Hepatocyte (in vitro differentiated cells): ENCODE results near the gene ANO6. TPM values are rescaled to one million over a fixed set of nuclear protein-coding genes. Genes with fewer than 3 reads are reported as not detected.

Experiments used
- DNase-seq: peaks from one replicate; pipeline ENCODE4 v3.0.0-alpha.2; 2016; ENCODE audit warnings: low spot score
- H2AFZ ChIP-seq: fragments of 200-600 bp; sonication (generic); 2 replicates; pipeline ENCODE4 v1.6.0; 2016; ENCODE audit warnings: antibody characterized with exemption, mild to moderate bottlenecking
- H3K27ac ChIP-seq: fragments of 200-600 bp; sonication (generic); 2 replicates; pipeline ENCODE4 v1.5.1; 2016; ENCODE audit warnings: mild to moderate bottlenecking
- H3K27me3 ChIP-seq: fragments of 200-600 bp; sonication (generic); 2 replicates; pipeline ENCODE4 v1.6.1; 2016
- H3K36me3 ChIP-seq: fragments of 200-600 bp; sonication (generic); replicated peaks from 2 replicates; pipeline ENCODE4 v1.5.1; 2016; ENCODE audit warnings: low read depth; ENCODE audit not compliant: insufficient read depth
- H3K4me1 ChIP-seq: fragments of 200-600 bp; sonication (generic); 2 replicates; pipeline ENCODE4 v1.5.1; 2016; ENCODE audit warnings: mild to moderate bottlenecking, moderate library complexity; ENCODE audit not compliant: insufficient read depth
- H3K4me2 ChIP-seq: fragments of 200-600 bp; sonication (generic); 2 replicates; pipeline ENCODE4 v1.6.0; 2016
- H3K4me3 ChIP-seq: fragments of 200-600 bp; sonication (generic); 2 replicates; pipeline ENCODE4 v1.5.1; 2016; ENCODE audit warnings: mild to moderate bottlenecking
- H3K79me2 ChIP-seq: fragments of 200-600 bp; sonication (generic); 2 replicates; pipeline ENCODE4 v1.6.0; 2017; ENCODE audit warnings: mild to moderate bottlenecking
- H3K9me2 ChIP-seq: fragments of 200-600 bp; sonication (generic); replicated peaks from 2 replicates; pipeline ENCODE4 v1.6.0; 2017; ENCODE audit warnings: mild to moderate bottlenecking; ENCODE audit not compliant: insufficient read depth
- H3K9me3 ChIP-seq: fragments of 200-600 bp; sonication (generic); 2 replicates; pipeline ENCODE4 v1.5.1; 2016; ENCODE audit warnings: low read depth, mild to moderate bottlenecking
- H4K20me1 ChIP-seq: fragments of 200-600 bp; sonication (generic); 2 replicates; pipeline ENCODE4 v1.6.0; 2016; ENCODE audit warnings: mild to moderate bottlenecking; ENCODE audit not compliant: insufficient read depth, poor library complexity, severe bottlenecking
- CTCF ChIP-seq: fragments of 200-600 bp; sonication (generic); IDR thresholded peaks from 2 replicates; pipeline ENCODE4 v1.5.1; 2016; ENCODE audit warnings: antibody characterized with exemption, mild to moderate bottlenecking; ENCODE audit not compliant: poor library complexity
- EZH2 ChIP-seq: fragments of 200-600 bp; sonication (generic); IDR thresholded peaks from 2 replicates; pipeline ENCODE4 v1.6.1; 2016; ENCODE audit warnings: antibody characterized with exemption, mild to moderate bottlenecking, borderline replicate concordance
- EZH2phosphoT487 ChIP-seq: fragments of 200-600 bp; sonication (generic); IDR thresholded peaks from one replicate; pipeline ENCODE4 v1.6.1; 2018; ENCODE audit warnings: antibody characterized with exemption, mild to moderate bottlenecking, low read depth, moderate library complexity; ENCODE audit not compliant: unreplicated experiment, severe bottlenecking
- WGBS: methylation state at CpG from one replicate; pipeline ENCODE4 v1.1.6; 2016; ENCODE audit warnings: low lambda C conversion rate; ENCODE audit errors: missing lambda C conversion rate; 5-methylcytosine and 5-hydroxymethylcytosine counted together
- polyA plus RNA-seq: library from polyadenylated mRNA; unstranded; fragments of >200 nt; fragmentation: Nextera tagmentation; extraction: Ambion mirVana; gene quantifications from 2 replicates; pipeline ENCODE4 v1.2.1, GENCODE V29; 2016
- total RNA-seq: library from RNA; depleted of rRNA; stranded (reverse); fragments of >200 nt; gene quantifications from 2 replicates; pipeline ENCODE4 v1.2.3, GENCODE V29; 2014

The ANO6 gene
- total and polyA plus RNA-seq, 2 experiments from 2014 or later, result 50.4 to 82.2 TPM

DNA sequence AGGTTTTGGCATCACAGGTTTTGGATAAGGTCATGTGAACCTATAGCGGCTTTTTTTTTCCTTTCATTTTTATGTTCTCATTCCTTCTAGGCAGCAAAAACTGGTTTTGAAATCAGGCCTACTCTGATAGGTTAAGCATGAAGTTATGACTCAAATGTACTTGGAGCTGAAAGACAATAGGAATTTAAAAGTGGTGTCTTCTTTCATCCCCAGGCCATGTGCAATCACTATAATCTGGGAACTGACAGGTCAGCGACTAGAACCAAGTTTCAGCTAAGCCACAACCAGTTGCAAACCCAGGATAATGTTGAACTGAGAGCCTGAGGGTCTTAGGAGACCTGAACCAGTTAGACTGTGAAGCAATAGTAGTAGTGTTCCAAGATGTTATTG is 74.3 kb downstream of the ANO6 start:
- Histone ChIP-seq H3K36me3 (no peaks in the 10 kb centered on the region), H3K9me3 (no peaks in the 10 kb centered on the region), H2AFZ (no peak overlapping the region), H3K4me3 (no peak overlapping the region), H3K27ac (peak overlapping the region; percentile 2), H4K20me1 (no peaks in the 10 kb centered on the region), H3K27me3 (no peaks in the 10 kb centered on the region), H3K4me2 (no peak overlapping the region), H3K4me1 (peaks cover 2% of the 10 kb centered on the region), H3K79me2 (peaks cover 80% of the 10 kb centered on the region), H3K9me2 (no peaks in the 10 kb centered on the region)
- no peak for DNase-seq
- no peak for TF ChIP-seq CTCF
- TF ChIP-seq EZH2phosphoT487, result no peak
- TF ChIP-seq EZH2, result no peak
- WGBS, result 82% methylated on average over 2 of the region's 2 CpGs

DNA sequence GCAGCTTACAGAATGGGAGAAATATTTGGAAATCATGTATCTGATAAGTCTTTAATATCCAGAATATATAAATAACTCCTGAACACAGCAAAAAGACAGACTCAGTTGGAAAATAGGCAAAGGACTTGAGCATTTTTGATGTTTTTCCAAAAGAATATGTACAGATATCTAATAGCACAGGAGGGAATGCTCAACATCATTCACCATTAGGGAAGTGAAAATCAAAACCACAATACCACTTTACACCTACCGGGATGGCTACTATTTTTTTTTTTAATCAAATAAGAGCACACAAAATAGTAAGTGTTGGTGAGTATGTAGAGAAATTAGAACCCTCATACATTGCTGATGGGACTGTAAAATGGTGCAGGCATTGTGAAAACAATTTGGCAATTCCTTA is 75.6 kb downstream of the ANO6 start:
- 88% methylated on average over 1 of the region's 1 CpG for WGBS
- H3K36me3 ChIP-seq, result no peaks in the 10 kb centered on the region
- no peak for TF ChIP-seq EZH2phosphoT487
- TF ChIP-seq CTCF, result no peak
- TF ChIP-seq EZH2, result no peak
- H3K27ac ChIP-seq, result no peak overlapping the region
- no peaks in the 10 kb centered on the region for H3K9me2 ChIP-seq
- no peak overlapping the region for H3K4me3 ChIP-seq
- no peaks in the 10 kb centered on the region for H4K20me1 ChIP-seq
- no peaks in the 10 kb centered on the region for H3K9me3 ChIP-seq
- DNase-seq, result no peak
- no peak overlapping the region for H3K4me2 ChIP-seq
- peaks cover 82% of the 10 kb centered on the region for H3K79me2 ChIP-seq
- H2AFZ ChIP-seq, result no peak overlapping the region
- H3K27me3 ChIP-seq, result no peaks in the 10 kb centered on the region
- no peaks in the 10 kb centered on the region for H3K4me1 ChIP-seq

DNA sequence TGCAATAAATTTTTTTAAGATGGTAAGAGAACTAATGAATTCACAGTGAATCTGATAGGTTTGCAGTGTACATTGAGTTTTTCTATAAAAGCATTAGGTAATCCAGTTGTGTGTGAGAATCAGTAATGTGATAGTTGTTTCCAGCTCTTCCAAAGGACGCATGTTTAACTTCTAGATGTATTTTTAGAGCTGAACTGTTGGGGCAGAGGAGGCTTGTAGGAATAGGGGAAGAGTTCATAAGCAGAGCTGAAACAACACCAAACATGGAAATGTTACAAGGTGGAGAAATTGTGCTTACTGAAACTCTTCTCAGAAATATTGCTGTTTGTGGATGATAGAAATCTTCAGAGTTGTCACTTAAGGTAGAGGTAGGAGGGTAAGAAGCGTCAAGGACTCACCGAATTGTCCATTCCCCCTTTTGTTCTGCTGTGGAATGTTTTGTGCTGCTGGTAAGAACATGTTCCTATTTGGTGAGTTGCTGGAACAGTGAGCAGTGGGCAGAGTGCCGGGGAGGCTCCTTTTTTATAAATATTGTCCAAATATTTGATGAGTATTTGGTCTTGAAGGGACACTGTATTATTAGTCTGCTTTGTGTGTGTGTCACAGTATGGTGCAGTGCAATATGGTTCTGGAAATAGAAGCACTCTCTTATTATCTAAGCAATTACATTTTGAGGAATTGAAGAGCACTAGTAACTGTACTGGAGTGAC is 76.7 kb downstream of the ANO6 start:
- Histone ChIP-seq H3K27me3 (no peaks in the 10 kb centered on the region), H3K36me3 (no peaks in the 10 kb centered on the region), H3K4me2 (no peak overlapping the region), H3K9me2 (no peaks in the 10 kb centered on the region), H3K79me2 (peaks cover 81% of the 10 kb centered on the region), H3K4me3 (no peak overlapping the region), H3K4me1 (no peaks in the 10 kb centered on the region), H2AFZ (no peak overlapping the region), H3K27ac (no peak overlapping the region), H3K9me3 (no peaks in the 10 kb centered on the region), H4K20me1 (no peaks in the 10 kb centered on the region)
- 77% methylated on average over 4 of the region's 4 CpGs for WGBS
- TF ChIP-seq EZH2phosphoT487, result no peak
- no peak for TF ChIP-seq CTCF
- no peak for TF ChIP-seq EZH2
- DNase-seq, result no peak

DNA sequence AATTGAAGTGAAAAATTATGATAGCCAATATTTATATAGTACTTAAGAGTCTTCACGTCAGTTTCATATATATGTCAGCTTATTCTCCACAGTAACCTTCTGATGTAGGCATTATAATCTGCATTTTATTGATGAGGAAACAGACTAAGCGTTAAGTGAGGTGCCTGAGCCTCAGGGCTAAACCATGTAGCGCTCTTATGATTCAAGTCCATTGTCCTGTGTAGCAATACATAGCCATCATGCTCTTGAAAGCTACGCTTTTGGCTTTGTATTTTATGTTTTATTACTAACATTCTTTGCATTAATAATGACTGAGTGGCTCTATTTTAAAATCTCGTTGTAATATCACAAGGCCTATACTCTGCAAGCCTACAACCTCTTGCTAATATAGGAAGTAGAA is 79.0 kb downstream of the ANO6 start:
- H3K36me3 ChIP-seq, result no peaks in the 10 kb centered on the region
- no peak for TF ChIP-seq EZH2
- TF ChIP-seq EZH2phosphoT487, result no peak
- no peaks in the 10 kb centered on the region for H3K27me3 ChIP-seq
- H3K4me3 ChIP-seq, result no peak overlapping the region
- H3K27ac ChIP-seq, result no peak overlapping the region
- H3K4me1 ChIP-seq, result peaks cover 19% of the 10 kb centered on the region
- no peaks in the 10 kb centered on the region for H3K9me2 ChIP-seq
- peaks cover 65% of the 10 kb centered on the region for H3K79me2 ChIP-seq
- no peak overlapping the region for H3K4me2 ChIP-seq
- H2AFZ ChIP-seq, result no peak overlapping the region
- 91% methylated on average over 5 of the region's 5 CpGs for WGBS
- no peaks in the 10 kb centered on the region for H3K9me3 ChIP-seq
- H4K20me1 ChIP-seq, result no peaks in the 10 kb centered on the region
- no peak for DNase-seq
